Measurements from ENCODE around the gene ANKRD30A. TPM values are rescaled to one million over a fixed set of nuclear protein-coding genes. Genes with fewer than 3 reads are reported as not detected.

Gene ANKRD30A
- total RNA-seq, 1 experiment from 2014 or later = not detected

GRCh38 chr10:37234692-37235091 lies 109.3 kb downstream of the ANKRD30A start:
- Mint-ChIP-seq H3K9me3 (peaks cover 62% of the 10 kb centered on the region), H3K4me3 (no peak overlapping the region), H3K4me1 (no peaks in the 10 kb centered on the region), H3K36me3 (peaks cover 39% of the 10 kb centered on the region), H3K27me3 (ENCODE audit: low read depth) (peaks cover 2% of the 10 kb centered on the region), H3K27ac (no peak overlapping the region)
- TF ChIP-seq SP1 (CRISPR knock-in tag; conservative IDR thresholded peaks at IDR 0.05) = no peak
- TF ChIP-seq E2F1 (CRISPR knock-in tag; IDR thresholded peaks at IDR 0.05) = no peak
- no peak for TF ChIP-seq HMGXB4 (CRISPR knock-in tag; IDR thresholded peaks at IDR 0.05)
- no peak for TF ChIP-seq MLX (CRISPR knock-in tag; IDR thresholded peaks at IDR 0.05)
- no peak for TF ChIP-seq ZNF671 (CRISPR knock-in tag; IDR thresholded peaks at IDR 0.05)
- no peak for TF ChIP-seq SOX15 (CRISPR knock-in tag; IDR thresholded peaks at IDR 0.05)
- no peak for TF ChIP-seq ZBTB21 (CRISPR knock-in tag; IDR thresholded peaks at IDR 0.05; ENCODE audit: borderline replicate concordance)
- no peak for TF ChIP-seq GRHL2 (CRISPR knock-in tag; IDR thresholded peaks at IDR 0.05; ENCODE audit: insufficient replicate concordance, severe bottlenecking)
- TF ChIP-seq ZNF219 (CRISPR knock-in tag; IDR thresholded peaks at IDR 0.05; ENCODE audit: borderline replicate concordance) = no peak
- CTCF ChIA-PET = no interaction called here
- ATAC-seq (no peak), DNase-seq (ENCODE audit: low spot score) (no peak)
- POLR2A ChIA-PET = no interaction called here

GRCh38 chr10:37236093-37236492 lies 110.7 kb downstream of the ANKRD30A start:
- Mint-ChIP-seq H3K36me3 (peaks cover 42% of the 10 kb centered on the region), H3K4me3 (no peak overlapping the region), H3K9me3 (peaks cover 56% of the 10 kb centered on the region), H3K27ac (no peak overlapping the region), H3K27me3 (ENCODE audit: low read depth) (peaks cover 2% of the 10 kb centered on the region), H3K4me1 (no peaks in the 10 kb centered on the region)
- ChIA-PET CTCF (no interaction called here), POLR2A (no interaction called here)
- ATAC-seq (no peak), DNase-seq (ENCODE audit: low spot score) (no peak)
- no peak for TF ChIP-seq ATF3 (CRISPR knock-in tag; conservative IDR thresholded peaks at IDR 0.05)
- no peak for TF ChIP-seq ETV6 (CRISPR knock-in tag; IDR thresholded peaks at IDR 0.05)
- no peak for TF ChIP-seq IRF2 (CRISPR knock-in tag; IDR thresholded peaks at IDR 0.05; ENCODE audit: borderline replicate concordance, low read depth)
- TF ChIP-seq TP53 (CRISPR knock-in tag; IDR thresholded peaks at IDR 0.05) = no peak
- TF ChIP-seq ZNF317 (CRISPR knock-in tag; IDR thresholded peaks at IDR 0.05; ENCODE audit: borderline replicate concordance, low read depth) = no peak
- no peak for TF ChIP-seq TCF7 (CRISPR knock-in tag; IDR thresholded peaks at IDR 0.05; ENCODE audit: low read depth)
- no peak for TF ChIP-seq ARID4B (CRISPR knock-in tag; IDR thresholded peaks at IDR 0.05; ENCODE audit: borderline replicate concordance)
- TF ChIP-seq AR (CRISPR knock-in tag; IDR thresholded peaks at IDR 0.05) = no peak
- no peak for TF ChIP-seq MAX (CRISPR knock-in tag; IDR thresholded peaks at IDR 0.05)
- TF ChIP-seq ZSCAN18 (CRISPR knock-in tag; IDR thresholded peaks at IDR 0.05) = no peak

Measured in WTC11 (cell line).